ENCODE data around the gene PAPOLB. TPM values are rescaled to one million over a fixed set of nuclear protein-coding genes. Genes with fewer than 3 reads are reported as not detected.
A peak's percentile ranks its signal among the peaks of the same experiment; 100 is the strongest.
"Not testable (repeated sequence)": the region's sequence is repeated elsewhere in the genome, so short reads cannot be mapped to it uniquely, and the experiment has no call there.

The PAPOLB gene
- total and polyA plus RNA-seq, 2 donors: under 0.01 to 0.02 TPM

- H3K27me3 ChIP-seq (ENCODE audit: control insufficient read depth in 2 of 2, insufficient read depth in 1 of 2, low read length in 1 of 2); H3K4me3 ChIP-seq (ENCODE audit: low read length in 2 of 2); H3K36me3 ChIP-seq (ENCODE audit: control insufficient read depth in 2 of 2, insufficient read depth in 2 of 2, low read length in 1 of 2); H3K4me1 ChIP-seq (ENCODE audit: control insufficient read depth in 2 of 2, insufficient read depth in 2 of 2, low read length in 2 of 2); DNase-seq (ENCODE audit: low read depth in 6 of 9, low spot score in 9 of 9); H3K9me3 ChIP-seq (ENCODE audit: control insufficient read depth in 2 of 2, insufficient read depth in 1 of 2, low read length in 1 of 2); H3K27ac ChIP-seq (ENCODE audit: low read depth in 1 of 2, low read length in 1 of 2): not testable (repeated sequence)
- whole genome bisulfite sequencing: 81% methylated on average over 2 of the region's 2 CpGs
Observed at GRCh38 chr7:4891522-4891921, 29.7 kb upstream of the PAPOLB start.

DNA sequence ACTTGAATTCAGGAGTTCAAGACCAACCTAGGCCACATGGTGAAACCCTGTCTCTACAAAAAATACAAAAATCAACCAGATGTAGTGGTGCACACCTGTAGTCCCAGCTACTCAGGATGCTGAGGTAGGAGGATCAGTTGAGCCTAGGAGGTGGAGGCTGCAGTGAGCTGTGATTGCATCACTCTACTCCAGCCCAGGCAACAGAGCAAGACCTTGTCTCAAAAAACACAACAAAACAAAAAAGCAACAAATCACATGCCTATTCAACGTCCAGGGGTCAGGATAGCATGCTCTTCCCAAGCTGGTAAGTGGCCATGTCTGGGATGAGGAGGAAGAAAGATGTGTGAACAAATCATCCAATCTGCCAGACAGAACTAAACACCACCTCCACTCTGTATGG, 27.9 kb upstream of the PAPOLB start:
- peaks cover 0 to 3% of the 10 kb centered on the region in 2 donors for H3K27me3 ChIP-seq (ENCODE audit: control insufficient read depth in 2 of 2, insufficient read depth in 1 of 2, low read length in 1 of 2)
- no peaks in the 10 kb centered on the region for H3K4me1 ChIP-seq (ENCODE audit: control insufficient read depth in 2 of 2, insufficient read depth in 2 of 2, low read length in 2 of 2)
- no peak overlapping the region for H3K4me3 ChIP-seq (ENCODE audit: low read length in 2 of 2)
- DNase-seq (ENCODE audit: low read depth in 6 of 9, low spot score in 9 of 9): no peak
- WGBS: 79% methylated on average over 1 of the region's 1 CpG
- no peak overlapping the region for H3K27ac ChIP-seq (ENCODE audit: low read depth in 1 of 2, low read length in 1 of 2)
- peaks cover 0 to 1% of the 10 kb centered on the region in 2 donors for H3K9me3 ChIP-seq (ENCODE audit: control insufficient read depth in 2 of 2, insufficient read depth in 1 of 2, low read length in 1 of 2)
- H3K36me3 ChIP-seq (ENCODE audit: control insufficient read depth in 2 of 2, insufficient read depth in 2 of 2, low read length in 1 of 2): no peaks in the 10 kb centered on the region

GRCh38 chr7:4888161-4888560, 26.3 kb upstream of the PAPOLB start:
- H3K9me3 ChIP-seq (ENCODE audit: control insufficient read depth in 2 of 2, insufficient read depth in 1 of 2, low read length in 1 of 2): peaks cover 0 to 5% of the 10 kb centered on the region in 2 donors
- peaks cover 10 to 16% of the 10 kb centered on the region in 2 donors for H3K27me3 ChIP-seq (ENCODE audit: control insufficient read depth in 2 of 2, insufficient read depth in 1 of 2, low read length in 1 of 2)
- H3K27ac ChIP-seq (ENCODE audit: low read depth in 1 of 2, low read length in 1 of 2): no peak overlapping the region
- WGBS: 85% methylated on average over 3 of the region's 3 CpGs
- DNase-seq (ENCODE audit: low read depth in 6 of 9, low spot score in 9 of 9): no peak
- peaks cover 0 to 2% of the 10 kb centered on the region in 2 donors for H3K4me1 ChIP-seq (ENCODE audit: control insufficient read depth in 2 of 2, insufficient read depth in 2 of 2, low read length in 2 of 2)
- no peak overlapping the region for H3K4me3 ChIP-seq (ENCODE audit: low read length in 2 of 2)
- H3K36me3 ChIP-seq (ENCODE audit: control insufficient read depth in 2 of 2, insufficient read depth in 2 of 2, low read length in 1 of 2): no peaks in the 10 kb centered on the region

GRCh38 chr7:4886671-4887070, 24.8 kb upstream of the PAPOLB start:
- WGBS: 82% methylated on average over 1 of the region's 1 CpG
- Histone ChIP-seq H3K4me1 (ENCODE audit: control insufficient read depth in 2 of 2, insufficient read depth in 2 of 2, low read length in 2 of 2) (peaks cover 2 to 4% of the 10 kb centered on the region in 2 donors), H3K9me3 (ENCODE audit: control insufficient read depth in 2 of 2, insufficient read depth in 1 of 2, low read length in 1 of 2) (peaks cover 0 to 5% of the 10 kb centered on the region in 2 donors), H3K27me3 (ENCODE audit: control insufficient read depth in 2 of 2, insufficient read depth in 1 of 2, low read length in 1 of 2) (peaks cover 25 to 31% of the 10 kb centered on the region in 2 donors), H3K27ac (ENCODE audit: low read depth in 1 of 2, low read length in 1 of 2) (no peak overlapping the region), H3K4me3 (ENCODE audit: low read length in 2 of 2) (no peak overlapping the region), H3K36me3 (ENCODE audit: control insufficient read depth in 2 of 2, insufficient read depth in 2 of 2, low read length in 1 of 2) (no peaks in the 10 kb centered on the region)
- no peak for DNase-seq (ENCODE audit: low read depth in 6 of 9, low spot score in 9 of 9)

- 94% methylated on average over 7 of the region's 7 CpGs for WGBS
- Histone ChIP-seq H3K4me1 (ENCODE audit: control insufficient read depth in 2 of 2, insufficient read depth in 2 of 2, low read length in 2 of 2) (peaks cover 2 to 4% of the 10 kb centered on the region in 2 donors), H3K27ac (ENCODE audit: low read depth in 1 of 2, low read length in 1 of 2) (no peak overlapping the region), H3K9me3 (ENCODE audit: control insufficient read depth in 2 of 2, insufficient read depth in 1 of 2, low read length in 1 of 2) (peaks cover 0 to 5% of the 10 kb centered on the region in 2 donors), H3K27me3 (ENCODE audit: control insufficient read depth in 2 of 2, insufficient read depth in 1 of 2, low read length in 1 of 2) (peaks cover 25 to 38% of the 10 kb centered on the region in 2 donors), H3K36me3 (ENCODE audit: control insufficient read depth in 2 of 2, insufficient read depth in 2 of 2, low read length in 1 of 2) (no peaks in the 10 kb centered on the region), H3K4me3 (ENCODE audit: low read length in 2 of 2) (no peak overlapping the region)
- no peak for DNase-seq (ENCODE audit: low read depth in 6 of 9, low spot score in 9 of 9)
Observed at GRCh38 chr7:4885317-4885807, 23.5 kb upstream of the PAPOLB start.

DNA sequence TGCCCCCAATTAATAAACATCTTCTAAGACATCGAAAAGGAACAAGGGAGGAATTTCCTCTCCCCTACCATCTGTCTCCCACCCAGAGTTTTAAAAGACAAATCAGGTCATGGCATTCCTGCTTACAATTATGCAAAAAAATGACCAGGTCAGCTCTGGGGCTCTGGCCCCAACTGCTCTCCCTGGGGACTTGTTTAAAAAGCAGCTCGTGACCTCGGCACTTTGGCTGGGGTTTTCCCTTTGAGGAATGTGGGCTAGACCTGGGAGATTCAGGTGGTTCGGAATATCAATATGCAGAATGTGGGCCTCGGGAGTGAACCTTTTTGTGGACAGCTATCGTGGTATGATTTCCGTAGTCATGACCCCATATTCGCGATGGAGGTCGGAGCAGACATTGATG, 22.3 kb upstream of the PAPOLB start:
- no peak for DNase-seq (ENCODE audit: low read depth in 6 of 9, low spot score in 9 of 9)
- WGBS: 93% methylated on average over 10 of the region's 10 CpGs
- H3K4me3 ChIP-seq (ENCODE audit: low read length in 2 of 2): no peak overlapping the region
- no peak overlapping the region for H3K27ac ChIP-seq (ENCODE audit: low read depth in 1 of 2, low read length in 1 of 2)
- no peaks in the 10 kb centered on the region for H3K36me3 ChIP-seq (ENCODE audit: control insufficient read depth in 2 of 2, insufficient read depth in 2 of 2, low read length in 1 of 2)
- peaks cover 2 to 4% of the 10 kb centered on the region in 2 donors for H3K4me1 ChIP-seq (ENCODE audit: control insufficient read depth in 2 of 2, insufficient read depth in 2 of 2, low read length in 2 of 2)
- peaks cover 0 to 5% of the 10 kb centered on the region in 2 donors for H3K9me3 ChIP-seq (ENCODE audit: control insufficient read depth in 2 of 2, insufficient read depth in 1 of 2, low read length in 1 of 2)
- H3K27me3 ChIP-seq (ENCODE audit: control insufficient read depth in 2 of 2, insufficient read depth in 1 of 2, low read length in 1 of 2): peaks cover 25 to 45% of the 10 kb centered on the region in 2 donors

DNA sequence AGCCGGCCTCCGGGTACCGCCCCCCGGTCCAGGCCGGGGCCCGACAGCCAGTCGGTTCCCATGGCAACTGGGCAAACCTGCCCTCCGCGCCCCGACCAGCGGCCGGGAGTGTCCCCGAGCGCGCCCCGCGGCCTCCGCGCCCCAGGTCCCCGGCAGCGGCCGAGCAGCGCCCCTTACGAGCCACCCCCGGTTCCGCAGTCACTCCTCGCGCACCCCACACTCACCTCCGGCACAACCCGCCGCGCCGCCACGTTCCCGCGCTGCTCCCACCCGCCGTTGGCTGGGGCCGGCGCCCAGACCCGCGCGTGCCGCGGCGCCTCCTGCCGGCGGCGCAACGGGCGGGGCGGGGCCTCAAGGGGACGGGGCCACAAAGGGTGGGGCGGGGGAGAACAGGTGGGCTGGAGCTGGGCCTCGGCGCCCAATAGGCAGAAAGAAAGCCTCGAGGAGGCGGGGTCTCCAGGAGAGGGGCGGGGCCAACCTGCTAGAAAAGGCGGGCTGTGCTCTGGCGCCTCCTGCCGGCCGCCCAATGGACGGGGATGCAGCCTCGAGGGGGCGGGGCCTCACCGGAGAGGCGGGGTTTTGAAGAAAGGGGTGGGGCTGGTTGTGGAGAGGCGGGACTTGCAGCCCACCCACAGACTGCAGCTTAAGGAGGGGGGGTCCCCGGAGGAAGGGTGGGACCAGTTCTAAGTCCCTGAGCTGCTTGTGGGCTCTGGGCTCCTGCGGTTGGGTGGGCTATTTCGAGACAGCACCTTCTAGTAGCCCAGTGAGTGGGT, 21.7 kb upstream of the PAPOLB start, which contains the start of gene RADIL:
RADIL (minus strand) TSS at position 345 of the 773 bp plus-strand sequence. CDS start 5,577 bp downstream, outside the sequence.
- WGBS: 4% methylated on average over 72 of the region's 72 CpGs
- H3K36me3 ChIP-seq (ENCODE audit: control insufficient read depth in 2 of 2, insufficient read depth in 2 of 2, low read length in 1 of 2): no peaks in the 10 kb centered on the region
- peaks cover 0 to 5% of the 10 kb centered on the region in 2 donors for H3K9me3 ChIP-seq (ENCODE audit: control insufficient read depth in 2 of 2, insufficient read depth in 1 of 2, low read length in 1 of 2)
- peaks cover 2 to 4% of the 10 kb centered on the region in 2 donors for H3K4me1 ChIP-seq (ENCODE audit: control insufficient read depth in 2 of 2, insufficient read depth in 2 of 2, low read length in 2 of 2)
- peak within 1 kb of the TSS in 1 of 2 donors; percentile 51 for H3K27ac ChIP-seq (ENCODE audit: low read depth in 1 of 2, low read length in 1 of 2)
- DNase-seq (ENCODE audit: low read depth in 6 of 9, low spot score in 9 of 9): peak in 8 of 9 donors; percentile 14 to 71 (median 41)
- H3K4me3 ChIP-seq (ENCODE audit: low read length in 2 of 2): peak within 1 kb of the TSS in 1 of 2 donors; percentile 25
- peaks cover 25 to 45% of the 10 kb centered on the region in 2 donors for H3K27me3 ChIP-seq (ENCODE audit: control insufficient read depth in 2 of 2, insufficient read depth in 1 of 2, low read length in 1 of 2)

- H3K9me3 ChIP-seq (ENCODE audit: control insufficient read depth in 2 of 2, insufficient read depth in 1 of 2, low read length in 1 of 2): peaks cover 0 to 5% of the 10 kb centered on the region in 2 donors
- no peaks in the 10 kb centered on the region for H3K36me3 ChIP-seq (ENCODE audit: control insufficient read depth in 2 of 2, insufficient read depth in 2 of 2, low read length in 1 of 2)
- H3K27ac ChIP-seq (ENCODE audit: low read depth in 1 of 2, low read length in 1 of 2): no peak overlapping the region
- peaks cover 25 to 45% of the 10 kb centered on the region in 2 donors for H3K27me3 ChIP-seq (ENCODE audit: control insufficient read depth in 2 of 2, insufficient read depth in 1 of 2, low read length in 1 of 2)
- no peak for DNase-seq (ENCODE audit: low read depth in 6 of 9, low spot score in 9 of 9)
- peaks cover 2 to 4% of the 10 kb centered on the region in 2 donors for H3K4me1 ChIP-seq (ENCODE audit: control insufficient read depth in 2 of 2, insufficient read depth in 2 of 2, low read length in 2 of 2)
- peak overlapping the region in 1 of 2 donors; percentile 25 for H3K4me3 ChIP-seq (ENCODE audit: low read length in 2 of 2)
- WGBS: 5% methylated on average over 36 of the region's 36 CpGs
Observed at GRCh38 chr7:4883033-4883371, 21.2 kb upstream of the PAPOLB start.

All from thymus (tissue), 11 donors.